ENCODE data around the gene UQCR10. TPM values are rescaled to one million over a fixed set of nuclear protein-coding genes. Genes with fewer than 3 reads are reported as not detected.

UQCR10 gene
- total RNA-seq, 1 donor from 2014 or later, result 80.3 TPM

- ATAC-seq (no peak), DNase-seq (no peak)
- no peaks in the 10 kb centered on the region for H3K9me3 ChIP-seq
- no peaks in the 10 kb centered on the region for H3K4me1 ChIP-seq
- H3K36me3 ChIP-seq, result peaks cover 8% of the 10 kb centered on the region
- no peak for TF ChIP-seq CTCF (IDR thresholded peaks at IDR 0.05)
- intact Hi-C loops (cut with DNase I), result no loop called here
- H3K27me3 ChIP-seq (ENCODE audit: low read depth), result no peaks in the 10 kb centered on the region
- no peak overlapping the region for H3K27ac ChIP-seq
- no peak overlapping the region for H3K4me3 ChIP-seq
Observed at GRCh38 chr22:29758068-29758622, 9.0 kb upstream of the UQCR10 start.

DNA sequence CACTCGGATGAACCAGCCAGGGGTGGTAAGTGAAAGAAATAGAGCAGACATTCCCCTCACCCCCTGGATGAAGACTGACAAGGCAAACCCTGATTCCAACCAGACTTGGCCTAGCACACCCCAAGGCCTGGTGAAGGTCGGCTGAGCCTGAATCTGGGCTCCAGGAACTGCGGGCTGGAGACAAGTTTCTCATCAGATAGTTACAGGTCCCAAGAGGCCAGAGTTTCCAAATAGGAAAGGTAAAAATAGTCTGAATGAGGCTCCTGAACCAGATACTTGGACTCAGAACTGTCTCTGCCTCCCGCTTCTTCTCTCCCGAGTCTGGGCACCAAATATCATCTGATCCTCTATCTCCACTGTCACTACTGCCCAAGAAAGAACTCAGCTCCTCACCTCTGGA is 8.2 kb upstream of the UQCR10 start:
- Histone ChIP-seq H3K36me3 (peaks cover 3% of the 10 kb centered on the region), H3K9me3 (no peaks in the 10 kb centered on the region), H3K4me3 (no peak overlapping the region), H3K4me1 (no peaks in the 10 kb centered on the region), H3K27me3 (ENCODE audit: low read depth) (no peaks in the 10 kb centered on the region), H3K27ac (no peak overlapping the region)
- ATAC-seq (no peak), DNase-seq (no peak)
- TF ChIP-seq CTCF (IDR thresholded peaks at IDR 0.05), result no peak
- intact Hi-C loops (cut with DNase I), result no loop called here

GRCh38 chr22:29762263-29762662 is 4.9 kb upstream of the UQCR10 start:
- intact Hi-C loops (cut with DNase I), result no loop called here
- no peaks in the 10 kb centered on the region for H3K27me3 ChIP-seq (ENCODE audit: low read depth)
- TF ChIP-seq CTCF (IDR thresholded peaks at IDR 0.05), result no peak
- H3K36me3 ChIP-seq, result no peaks in the 10 kb centered on the region
- no peak overlapping the region for H3K27ac ChIP-seq
- H3K9me3 ChIP-seq, result no peaks in the 10 kb centered on the region
- no peak overlapping the region for H3K4me3 ChIP-seq
- H3K4me1 ChIP-seq, result peaks cover 13% of the 10 kb centered on the region
- no peak for DNase-seq
- ATAC-seq, result no peak

GRCh38 chr22:29765905-29766631 is 1.1 kb upstream of the UQCR10 start:
- intact Hi-C loops (cut with DNase I), result no loop called here
- no peak for DNase-seq
- H3K4me1 ChIP-seq, result peaks cover 39% of the 10 kb centered on the region
- peak overlapping the region; percentile 98 for H3K4me3 ChIP-seq
- H3K27ac ChIP-seq, result peak overlapping the region; percentile 86
- no peaks in the 10 kb centered on the region for H3K27me3 ChIP-seq (ENCODE audit: low read depth)
- peaks cover 26% of the 10 kb centered on the region for H3K36me3 ChIP-seq
- ATAC-seq, result peak; percentile 9 to 10
- no peaks in the 10 kb centered on the region for H3K9me3 ChIP-seq
- TF ChIP-seq CTCF (IDR thresholded peaks at IDR 0.05), result no peak

- H3K36me3 ChIP-seq, result peaks cover 30% of the 10 kb centered on the region
- peak; percentile 97 for DNase-seq
- H3K27ac ChIP-seq, result peak within 1 kb of the TSS; percentile 86
- H3K9me3 ChIP-seq, result no peaks in the 10 kb centered on the region
- H3K4me3 ChIP-seq, result peak within 1 kb of the TSS; percentile 98
- peaks cover 39% of the 10 kb centered on the region for H3K4me1 ChIP-seq
- ATAC-seq, result peak; percentile 98 to 99
- intact Hi-C loops (cut with DNase I), result no loop called here
- TF ChIP-seq CTCF (IDR thresholded peaks at IDR 0.05), result no peak
- no peaks in the 10 kb centered on the region for H3K27me3 ChIP-seq (ENCODE audit: low read depth)
Observed at GRCh38 chr22:29766632-29767170, 468 bp upstream of the UQCR10 start, which contains the start of gene ZMAT5. ZMAT5 (minus strand) TSS chr22:29767007; CDS start chr22:29748544, 18,463 bp downstream.

All from lower lobe of right lung (tissue), 2 donors.